Tibial nerve (tissue), 4 donors: ENCODE data around the gene BAHCC1. TPM values are rescaled to one million over a fixed set of nuclear protein-coding genes. Genes with fewer than 3 reads are reported as not detected.
"Not testable (repeated sequence)": the region's sequence is repeated elsewhere in the genome, so short reads cannot be mapped to it uniquely, and the experiment has no call there.

Experiments
- DNase-seq, 2 donors: peaks; one replicate each; pipeline ENCODE4 v3.0.0-alpha.2; 2019; ENCODE audit warnings: low spot score in 2 of 2
- H3K27ac ChIP-seq, 4 donors: fragments of 200-600 bp; sonication (generic) in 3 of 4; one replicate each; pipeline ENCODE4 v1.5.1; 2017 to 2019; ENCODE audit warnings: mild to moderate bottlenecking in 1 of 4
- H3K27me3 ChIP-seq, 2 donors: fragments of 200-600 bp; sonication (generic) in 1 of 2; one replicate each; pipeline versions ENCODE4 v1.5.1 to v1.6.0; 2017 to 2019
- H3K36me3 ChIP-seq, 3 donors: fragments of 200-600 bp; sonication (generic); one replicate each; pipeline ENCODE4 v1.5.1; 2018 to 2019
- H3K4me1 ChIP-seq, 4 donors: fragments of 200-600 bp; sonication (generic) in 3 of 4; one replicate each; pipeline ENCODE4 v1.5.1; 2017 to 2019
- H3K4me3 ChIP-seq, 4 donors: fragments of 200-600 bp; sonication (generic) in 3 of 4; one replicate each; pipeline ENCODE4 v1.5.1; 2017 to 2019; ENCODE audit warnings: mild to moderate bottlenecking in 1 of 4, moderate library complexity in 1 of 4
- H3K9me3 ChIP-seq, 4 donors: fragments of 200-600 bp; sonication (generic) in 3 of 4; one replicate each; pipeline ENCODE4 v1.5.1; 2017 to 2019
- EP300 ChIP-seq, 2 donors: sonication (generic); formaldehyde crosslinking; IDR thresholded peaks; one replicate each; pipeline ENCODE4 v1.6.1; 2017; ENCODE audit warnings: antibody characterized with exemption in 2 of 2, mild to moderate bottlenecking in 1 of 2
- POLR2A ChIP-seq, 2 donors: fragments of 450-650 bp; IDR thresholded peaks; one replicate each; pipeline ENCODE4 v1.6.1; 2017; ENCODE audit warnings: antibody characterized with exemption in 2 of 2, mild to moderate bottlenecking in 2 of 2, moderate library complexity in 2 of 2
- WGBS, 2 donors: methylation state at CpG; one replicate each; pipeline ENCODE4 v1.1.5; 2018; 5-methylcytosine and 5-hydroxymethylcytosine counted together
- total RNA-seq, 4 donors: library from RNA; depleted of rRNA; stranded (reverse); fragments of >200 nt; gene quantifications; one replicate each; pipeline ENCODE4 v1.1.0, GENCODE V29; 2016
- TF ChIP-seq, protein P1 (sequence below), 5 experiments: fragments of 200-600 bp in 3 of 5; fragments of 450-650 bp in 2 of 5; sonication (generic) in 3 of 5; IDR thresholded peaks; one replicate each; pipeline ENCODE4 v1.5.1; 2016 to 2019; ENCODE audit warnings: antibody characterized with exemption in 5 of 5, mild to moderate bottlenecking in 3 of 5, moderate library complexity in 2 of 5

BAHCC1 gene
- total RNA-seq, 4 donors from 2014 or later = 15.1 to 38.7 (median 27.4) TPM

DNA sequence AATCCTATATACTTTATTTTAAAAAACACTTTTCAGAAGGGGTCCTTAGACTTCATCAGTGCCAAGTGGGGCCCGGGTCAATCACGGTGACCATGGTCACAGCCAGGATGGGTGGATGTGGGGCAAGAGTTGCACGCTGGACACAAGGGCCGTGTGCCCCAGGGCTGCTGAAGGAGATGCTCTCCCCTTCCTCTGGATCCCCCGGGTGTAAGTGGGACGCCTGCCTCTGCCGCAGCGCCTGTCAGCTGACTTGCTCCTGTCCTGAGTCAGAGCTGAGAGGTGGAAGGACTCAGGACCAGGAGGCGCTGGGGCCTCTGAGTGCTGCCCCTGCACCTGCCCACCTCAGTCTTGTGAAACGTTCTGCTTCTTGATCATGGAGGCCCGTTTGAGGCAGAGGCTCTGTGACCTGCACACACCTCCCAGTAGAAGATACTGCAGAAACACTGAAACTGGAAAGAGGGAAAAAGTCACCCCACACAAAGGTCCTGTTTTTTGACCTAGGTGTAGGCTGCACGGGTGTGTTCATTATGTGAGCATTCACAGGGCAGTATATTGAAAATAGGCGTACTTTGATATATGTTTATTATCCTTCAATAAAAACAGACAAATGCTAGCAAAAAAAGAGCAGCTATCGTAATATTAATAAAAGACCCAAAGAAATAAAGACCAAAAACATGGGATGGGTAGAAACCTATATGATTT lies 40.9 kb upstream of the BAHCC1 start:
- no peaks in the 10 kb centered on the region for H3K36me3 ChIP-seq
- 81 to 83% methylated on average over 13 to 14 of the region's 14 CpGs for WGBS, 2 donors
- H3K9me3 ChIP-seq = no peaks in the 10 kb centered on the region
- H3K4me3 ChIP-seq = no peak overlapping the region
- peaks cover 0 to 7% (median 0%) of the 10 kb centered on the region in 4 donors for H3K4me1 ChIP-seq
- no peak overlapping the region for H3K27ac ChIP-seq
- no peak for TF ChIP-seq POLR2A (IDR thresholded peaks at IDR 0.05)
- TF ChIP-seq, protein P1, sequence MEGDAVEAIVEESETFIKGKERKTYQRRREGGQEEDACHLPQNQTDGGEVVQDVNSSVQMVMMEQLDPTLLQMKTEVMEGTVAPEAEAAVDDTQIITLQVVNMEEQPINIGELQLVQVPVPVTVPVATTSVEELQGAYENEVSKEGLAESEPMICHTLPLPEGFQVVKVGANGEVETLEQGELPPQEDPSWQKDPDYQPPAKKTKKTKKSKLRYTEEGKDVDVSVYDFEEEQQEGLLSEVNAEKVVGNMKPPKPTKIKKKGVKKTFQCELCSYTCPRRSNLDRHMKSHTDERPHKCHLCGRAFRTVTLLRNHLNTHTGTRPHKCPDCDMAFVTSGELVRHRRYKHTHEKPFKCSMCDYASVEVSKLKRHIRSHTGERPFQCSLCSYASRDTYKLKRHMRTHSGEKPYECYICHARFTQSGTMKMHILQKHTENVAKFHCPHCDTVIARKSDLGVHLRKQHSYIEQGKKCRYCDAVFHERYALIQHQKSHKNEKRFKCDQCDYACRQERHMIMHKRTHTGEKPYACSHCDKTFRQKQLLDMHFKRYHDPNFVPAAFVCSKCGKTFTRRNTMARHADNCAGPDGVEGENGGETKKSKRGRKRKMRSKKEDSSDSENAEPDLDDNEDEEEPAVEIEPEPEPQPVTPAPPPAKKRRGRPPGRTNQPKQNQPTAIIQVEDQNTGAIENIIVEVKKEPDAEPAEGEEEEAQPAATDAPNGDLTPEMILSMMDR (IDR thresholded peaks at IDR 0.05) = no peak
- TF ChIP-seq EP300 (IDR thresholded peaks at IDR 0.05) = no peak
- no peak for DNase-seq
- no peaks in the 10 kb centered on the region for H3K27me3 ChIP-seq

DNA sequence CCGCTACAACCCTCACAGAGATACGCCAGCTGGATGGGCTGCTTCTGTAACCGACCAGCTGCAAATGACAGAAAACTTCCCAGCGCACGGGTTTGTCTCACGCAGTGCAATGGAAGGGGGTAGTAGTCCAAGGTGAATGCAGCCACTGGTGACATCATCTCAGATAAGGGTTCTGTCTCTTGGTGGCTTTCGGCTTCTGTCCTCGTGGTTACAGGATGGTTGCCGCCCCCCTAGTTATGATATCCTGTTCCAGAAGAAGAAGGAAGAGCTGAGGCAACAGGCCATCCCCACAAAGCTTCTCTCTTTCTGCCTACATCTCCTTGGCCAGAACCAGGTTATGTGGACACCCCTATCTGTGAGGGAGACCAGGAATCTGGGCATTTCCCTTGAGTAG lies 40.3 kb upstream of the BAHCC1 start:
- H3K36me3 ChIP-seq = no peaks in the 10 kb centered on the region
- TF ChIP-seq EP300 (IDR thresholded peaks at IDR 0.05) (no peak), POLR2A (IDR thresholded peaks at IDR 0.05) (no peak)
- TF ChIP-seq, protein P1 (IDR thresholded peaks at IDR 0.05) = no peak
- DNase-seq = no peak
- WGBS, 2 donors = 81 to 83% methylated on average over 9 of the region's 9 CpGs
- H3K27ac ChIP-seq = no peak overlapping the region
- no peak overlapping the region for H3K4me3 ChIP-seq
- H3K9me3 ChIP-seq = no peaks in the 10 kb centered on the region
- peaks cover 0 to 5% (median 0%) of the 10 kb centered on the region in 4 donors for H3K4me1 ChIP-seq
- H3K27me3 ChIP-seq = no peaks in the 10 kb centered on the region

DNA sequence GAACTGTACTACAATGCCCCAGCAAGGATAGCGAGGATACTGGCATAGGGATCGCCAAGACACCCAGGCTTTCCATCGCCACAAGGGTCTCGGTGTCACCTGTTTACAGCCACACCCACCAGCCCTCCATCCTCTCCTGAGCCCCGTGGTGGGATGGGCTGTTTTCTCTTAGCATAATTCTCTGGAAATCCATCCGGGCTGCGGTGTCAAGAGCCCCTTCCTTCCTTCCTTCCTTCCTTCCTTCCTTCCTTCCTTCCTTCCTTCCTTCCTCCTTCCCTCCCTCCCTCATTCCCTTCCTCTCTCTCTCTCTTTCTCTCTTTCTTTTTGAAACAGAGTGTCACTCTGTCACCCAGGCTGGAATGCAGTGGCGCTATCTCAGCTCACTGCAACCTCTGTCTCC lies 36.0 kb upstream of the BAHCC1 start:
- H3K36me3 ChIP-seq = no peaks in the 10 kb centered on the region

DNA sequence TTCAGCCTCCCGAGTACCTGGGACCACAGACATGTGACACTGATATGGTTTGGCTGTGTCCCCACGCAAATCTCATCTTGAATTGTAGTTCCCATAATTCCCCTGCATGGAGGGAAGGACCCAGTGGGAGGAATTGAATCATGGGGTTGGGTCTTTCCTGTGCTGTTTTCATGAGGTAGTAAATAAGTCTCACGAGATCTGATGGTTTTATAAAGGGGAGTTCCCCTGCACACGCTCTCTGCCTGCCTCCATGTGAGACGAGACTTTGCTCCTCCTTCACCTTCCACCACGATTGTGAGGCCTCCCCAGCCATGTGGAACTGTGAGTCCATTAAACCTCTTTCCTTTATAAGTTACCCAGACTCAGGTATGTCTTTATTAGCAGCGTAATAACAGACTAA lies 33.3 kb upstream of the BAHCC1 start:
- WGBS, 2 donors = 58 to 67% methylated on average over 7 of the region's 7 CpGs
- not testable (repeated sequence) for DNase-seq, H3K27me3 ChIP-seq, H3K36me3 ChIP-seq, H3K4me3 ChIP-seq, H3K9me3 ChIP-seq
- Histone ChIP-seq H3K4me1 (peaks cover 0 to 27% (median 9%) of the 10 kb centered on the region in 4 donors), H3K27ac (peak overlapping the region in 1 of 4 donors; percentile 26)

More for the DNA sequence above, 36.0 kb upstream of the BAHCC1 start:
- H3K27me3 ChIP-seq = peaks cover 0 to 1% of the 10 kb centered on the region in 2 donors
- TF ChIP-seq POLR2A (IDR thresholded peaks at IDR 0.05) (no peak), EP300 (IDR thresholded peaks at IDR 0.05) (no peak)
- TF ChIP-seq, protein P1 (IDR thresholded peaks at IDR 0.05) = no peak
- DNase-seq = no peak
- no peaks in the 10 kb centered on the region for H3K9me3 ChIP-seq
- H3K27ac ChIP-seq = no peak overlapping the region
- no peak overlapping the region for H3K4me3 ChIP-seq
- peaks cover 0 to 9% (median 1%) of the 10 kb centered on the region in 4 donors for H3K4me1 ChIP-seq
- WGBS, 2 donors = 79 to 82% methylated on average over 8 of the region's 8 CpGs

DNA sequence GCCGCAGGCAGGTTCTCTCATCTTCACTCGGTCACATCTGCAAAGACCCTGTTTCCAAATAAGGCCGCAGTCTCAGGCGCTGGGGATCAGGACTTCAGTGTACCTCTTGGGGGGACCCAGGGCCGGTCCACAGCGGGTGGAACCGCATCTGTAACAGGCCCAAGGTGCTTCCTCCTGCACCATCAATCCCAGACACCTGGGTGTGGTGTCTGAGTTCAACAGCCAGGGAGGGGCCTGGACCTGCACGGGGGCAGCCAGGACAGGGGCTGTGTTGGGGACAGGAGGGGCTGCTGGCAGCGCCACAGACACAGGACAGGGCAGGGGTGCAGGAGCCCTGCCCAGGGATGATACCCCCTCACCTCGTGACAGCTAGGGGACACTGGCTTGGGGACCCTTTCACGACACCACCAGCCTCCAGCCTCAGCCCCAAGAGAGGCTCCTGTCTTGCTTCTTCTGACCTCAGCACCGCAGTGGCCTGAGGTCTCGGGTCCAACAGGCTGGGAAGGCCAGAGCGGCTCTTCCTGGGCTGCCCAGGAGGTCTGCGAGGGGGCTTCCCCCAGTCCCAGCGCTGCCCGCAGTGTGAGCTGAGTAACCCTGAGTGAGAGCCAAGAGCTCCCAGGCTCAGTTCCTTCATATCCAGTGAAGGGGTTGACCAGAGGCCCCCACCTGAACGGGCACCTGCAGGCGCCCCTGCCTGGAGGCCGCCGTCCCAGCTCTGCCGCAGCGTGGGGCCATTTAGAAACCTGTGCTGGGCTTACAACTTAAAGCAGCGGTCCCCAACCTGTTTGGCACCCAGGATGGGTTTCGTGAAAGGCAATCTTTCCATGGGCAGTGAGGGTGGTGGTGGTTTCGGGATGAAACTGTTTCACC lies 30.7 kb upstream of the BAHCC1 start:
- H3K36me3 ChIP-seq = no peaks in the 10 kb centered on the region
- H3K4me3 ChIP-seq = peak overlapping the region in 1 of 4 donors; percentile 19
- DNase-seq = no peak
- 79 to 81% methylated on average over 18 to 20 of the region's 26 CpGs for WGBS, 2 donors
- H3K27ac ChIP-seq = peak overlapping the region in 1 of 4 donors; percentile 63
- no peaks in the 10 kb centered on the region for H3K9me3 ChIP-seq
- peaks cover 0 to 27% (median 9%) of the 10 kb centered on the region in 4 donors for H3K4me1 ChIP-seq
- TF ChIP-seq, protein P1 (IDR thresholded peaks at IDR 0.05) = no peak
- TF ChIP-seq EP300 (IDR thresholded peaks at IDR 0.05) = no peak
- no peak for TF ChIP-seq POLR2A (IDR thresholded peaks at IDR 0.05)
- peaks cover 0 to 6% of the 10 kb centered on the region in 2 donors for H3K27me3 ChIP-seq
